NK-92 (cell line): Measurements from ENCODE around the gene ZACN.
"Not testable (repeated sequence)": the region's sequence is repeated elsewhere in the genome, so short reads cannot be mapped to it uniquely, and the experiment has no call there.

Experiments
- DNase-seq: peaks from one replicate; lab custom pipeline; 2025; ENCODE audit not compliant: unreplicated experiment; lab: John Stamatoyannopoulos, UW

The ZACN gene

GRCh38 chr17:76078860-76079534 lies at the start of gene ZACN:
ZACN (plus strand) TSS chr17:76079182; CDS start chr17:76079265, 83 bp downstream.
- DNase-seq = no peak

DNA sequence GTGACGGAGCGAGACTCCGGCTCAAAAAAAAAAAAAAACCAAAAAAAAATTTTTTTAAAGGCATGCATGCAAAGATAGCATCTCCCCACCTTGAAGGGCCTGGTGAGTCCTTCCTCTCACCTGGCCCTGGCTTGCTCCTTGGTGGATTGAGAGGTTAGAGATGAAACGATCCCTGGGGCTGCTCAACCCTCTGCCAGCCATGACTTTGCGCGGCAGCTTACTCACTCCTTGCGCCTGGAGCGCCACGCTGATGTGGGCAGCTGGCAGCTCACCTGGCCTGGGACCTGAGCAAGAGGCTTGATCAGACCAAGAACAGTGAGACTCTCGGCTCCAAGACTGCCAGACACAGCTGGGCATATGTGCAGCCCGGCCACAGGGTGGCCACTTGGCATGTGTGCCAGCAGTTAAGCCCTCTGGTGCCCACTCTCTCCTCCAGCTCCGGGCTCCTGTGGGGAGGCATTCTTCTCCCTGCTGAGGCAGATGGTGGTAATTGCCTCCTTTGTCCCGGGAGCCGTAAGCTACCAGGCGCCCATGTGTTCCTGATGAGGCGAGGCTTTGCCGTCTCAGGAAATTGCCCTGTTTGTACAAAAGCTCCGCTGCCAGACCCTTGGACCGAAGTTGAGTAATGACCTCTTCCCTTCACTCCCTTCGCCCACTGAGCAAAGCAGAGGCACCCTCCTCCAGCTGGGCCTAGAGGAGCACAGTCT lies 46.8 kb upstream of the ZACN start:
- no peak for DNase-seq

DNA sequence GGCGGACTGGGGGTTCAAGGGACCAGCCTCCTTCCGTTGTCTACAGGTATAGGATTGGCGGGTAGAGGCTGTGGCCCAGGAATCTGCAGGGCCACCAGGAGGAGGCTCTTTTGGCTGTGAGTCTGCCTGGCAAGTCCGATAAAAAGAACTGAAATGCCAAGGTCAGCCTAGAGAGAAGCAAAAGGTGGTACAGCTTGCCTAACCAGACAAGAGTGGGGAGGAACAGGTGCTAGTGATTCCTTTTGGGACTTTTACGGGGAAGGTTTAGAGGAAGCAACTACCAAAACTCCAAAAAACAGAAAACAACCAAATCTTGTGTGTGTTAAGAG lies 46.2 kb upstream of the ZACN start:
- no peak for DNase-seq

DNA sequence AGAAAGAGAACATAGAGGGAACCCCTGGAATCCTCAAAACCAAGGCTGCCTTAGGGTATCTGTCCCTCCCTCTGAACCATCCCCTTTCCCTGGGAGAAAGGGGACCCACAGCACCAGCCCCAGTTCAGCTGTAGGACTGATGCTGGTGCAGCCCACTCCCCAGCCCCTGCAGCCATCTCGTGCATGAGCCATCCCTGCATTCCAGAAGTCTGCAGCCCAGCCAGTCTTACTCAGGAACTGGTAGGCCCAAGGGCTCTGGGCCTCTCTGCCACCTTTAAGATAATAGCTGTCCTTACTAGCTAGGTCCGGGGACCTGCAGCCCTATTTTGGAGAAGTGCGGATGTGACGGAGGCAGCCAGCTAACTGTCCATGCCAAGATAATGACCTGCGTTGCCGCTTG lies 45.8 kb upstream of the ZACN start:
- no peak for DNase-seq

- no peak for DNase-seq
Observed at GRCh38 chr17:76034428-76035350, 44.3 kb upstream of the ZACN start.

GRCh38 chr17:76036497-76037261 lies 42.3 kb upstream of the ZACN start:
- no peak for DNase-seq

GRCh38 chr17:76038050-76038449 lies 40.9 kb upstream of the ZACN start:
- DNase-seq = no peak

- no peak for DNase-seq
Observed at GRCh38 chr17:76039121-76039520, 39.9 kb upstream of the ZACN start.

DNA sequence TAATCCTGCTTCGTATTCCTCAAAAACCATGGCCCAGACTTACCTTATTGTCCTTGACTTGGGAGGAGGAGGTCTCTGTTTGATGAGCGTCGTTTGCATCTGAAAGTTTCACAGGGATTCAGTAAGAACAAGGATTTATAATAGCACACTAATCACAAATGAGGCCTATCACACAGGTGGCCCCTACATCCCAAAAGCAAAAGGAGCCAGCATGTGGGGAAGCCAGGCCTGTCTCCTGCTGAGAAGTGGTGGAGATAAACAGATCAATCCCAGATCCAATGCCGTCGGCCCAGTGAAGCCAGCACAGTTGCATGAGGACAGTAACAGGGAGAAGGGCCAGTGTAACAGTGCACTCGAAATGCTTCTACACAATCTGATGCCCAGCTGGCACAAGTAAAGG lies 38.6 kb upstream of the ZACN start:
- DNase-seq = no peak

- not testable (repeated sequence) for DNase-seq
Observed at GRCh38 chr17:76042868-76043267, 36.1 kb upstream of the ZACN start.

DNA sequence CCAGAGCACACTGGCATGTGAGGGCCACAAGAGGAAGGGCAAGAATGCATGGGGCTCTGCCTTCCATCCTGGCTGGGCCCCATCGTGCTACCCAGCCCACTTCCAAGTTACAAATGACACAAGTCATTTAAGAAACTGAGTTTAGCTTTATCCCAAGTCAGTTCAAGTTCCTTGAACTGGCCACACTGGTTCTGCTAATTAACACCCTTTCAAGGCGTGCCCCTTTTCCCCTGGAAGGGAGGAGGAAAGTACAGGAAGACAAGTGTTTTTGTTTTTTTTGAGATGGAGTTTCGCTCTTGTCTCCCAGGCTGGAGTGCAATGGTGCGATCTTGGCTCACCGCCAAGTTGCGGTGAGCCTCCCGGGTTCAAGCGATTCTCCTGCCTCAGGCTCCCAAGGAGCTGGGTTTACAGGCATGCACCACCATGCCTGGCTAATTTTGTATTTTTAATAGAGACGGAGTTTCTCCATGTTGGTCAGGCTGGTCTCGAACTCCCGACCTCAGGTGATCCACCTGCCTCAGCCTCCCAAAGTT lies 34.4 kb upstream of the ZACN start:
- not testable (repeated sequence) for DNase-seq

DNA sequence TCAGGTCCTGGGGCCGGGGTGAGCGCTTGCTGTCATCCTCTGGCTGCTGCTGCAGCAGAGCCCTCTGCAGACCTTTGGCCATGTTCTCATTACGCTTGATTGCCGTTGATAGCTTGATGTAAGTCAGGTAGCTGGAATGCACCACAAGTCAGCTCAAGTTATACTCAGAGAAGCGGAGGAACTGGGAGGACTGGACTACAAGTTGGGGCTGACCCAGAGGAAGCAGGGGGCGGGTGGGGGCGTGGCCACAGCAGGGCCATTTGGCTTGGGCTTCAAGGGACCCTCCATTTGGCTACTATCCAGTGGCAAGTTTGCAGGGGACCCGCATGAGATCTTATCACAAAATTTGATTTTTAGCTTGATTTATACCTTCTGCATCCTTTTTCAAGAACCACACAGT lies 32.9 kb upstream of the ZACN start:
- DNase-seq = no peak

DNA sequence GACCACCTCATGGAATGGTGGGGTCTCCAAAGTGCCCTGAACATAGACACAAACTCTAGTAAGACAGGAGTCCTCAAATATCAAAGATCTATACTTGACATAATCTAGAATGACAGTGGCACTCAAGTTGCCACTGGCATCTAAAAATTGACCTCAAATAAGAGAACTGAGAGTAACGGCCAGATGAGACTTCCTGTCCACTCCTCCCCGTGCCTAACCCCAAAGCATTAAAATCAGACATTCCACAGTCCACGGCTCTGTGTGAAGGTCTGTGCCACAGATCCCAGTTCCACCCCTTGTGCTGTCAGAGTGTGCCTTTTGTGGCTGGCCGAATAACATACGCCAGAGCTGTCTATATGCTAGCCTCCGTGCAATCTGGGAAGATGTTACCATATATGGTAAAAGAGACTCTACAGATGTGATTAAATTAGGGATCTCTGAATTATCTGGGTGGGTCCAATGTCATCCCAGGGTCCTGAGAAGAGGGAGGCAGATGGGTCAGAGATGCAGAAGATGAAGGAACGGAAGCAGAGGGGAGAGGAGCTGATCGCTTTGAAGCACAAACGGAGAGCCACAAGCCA lies 30.9 kb upstream of the ZACN start:
- DNase-seq = no peak

- no peak for DNase-seq
Observed at GRCh38 chr17:76048711-76049110, 30.3 kb upstream of the ZACN start.

- no peak for DNase-seq
Observed at GRCh38 chr17:76049239-76049638, 29.7 kb upstream of the ZACN start.

DNA sequence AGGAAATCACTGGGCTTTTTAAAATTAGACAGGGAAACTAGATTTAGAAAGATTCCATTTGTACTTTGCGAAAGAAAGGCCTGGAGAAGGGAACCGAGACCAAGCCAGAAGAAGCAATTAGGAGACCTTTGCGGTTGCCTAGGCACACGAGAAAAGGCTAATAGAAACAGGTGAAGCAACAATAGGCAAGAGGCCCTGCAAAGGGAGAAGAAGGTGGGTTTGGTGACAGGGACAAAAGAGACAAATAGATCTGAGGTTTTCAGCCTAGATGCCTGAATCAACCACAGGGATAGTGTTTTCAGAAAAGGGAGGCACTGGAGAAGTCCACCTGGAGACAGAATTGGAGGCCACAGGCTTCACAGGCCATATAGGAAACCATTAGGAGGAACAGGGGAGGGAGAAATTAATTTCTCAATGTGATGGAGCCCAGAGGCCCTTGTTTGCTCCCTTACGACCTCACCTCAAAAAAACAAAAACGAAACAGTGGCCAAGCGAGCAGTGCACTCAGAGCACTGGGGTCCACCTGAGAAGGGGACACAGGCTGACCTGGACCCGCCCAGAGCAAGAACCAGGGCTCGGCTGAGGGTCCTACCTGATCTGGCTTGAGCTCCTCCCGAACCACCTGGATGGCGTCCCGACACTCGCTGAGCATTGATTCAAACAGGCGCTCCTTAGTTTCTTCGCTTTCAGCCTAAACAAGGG lies 29.0 kb upstream of the ZACN start:
- no peak for DNase-seq

DNA sequence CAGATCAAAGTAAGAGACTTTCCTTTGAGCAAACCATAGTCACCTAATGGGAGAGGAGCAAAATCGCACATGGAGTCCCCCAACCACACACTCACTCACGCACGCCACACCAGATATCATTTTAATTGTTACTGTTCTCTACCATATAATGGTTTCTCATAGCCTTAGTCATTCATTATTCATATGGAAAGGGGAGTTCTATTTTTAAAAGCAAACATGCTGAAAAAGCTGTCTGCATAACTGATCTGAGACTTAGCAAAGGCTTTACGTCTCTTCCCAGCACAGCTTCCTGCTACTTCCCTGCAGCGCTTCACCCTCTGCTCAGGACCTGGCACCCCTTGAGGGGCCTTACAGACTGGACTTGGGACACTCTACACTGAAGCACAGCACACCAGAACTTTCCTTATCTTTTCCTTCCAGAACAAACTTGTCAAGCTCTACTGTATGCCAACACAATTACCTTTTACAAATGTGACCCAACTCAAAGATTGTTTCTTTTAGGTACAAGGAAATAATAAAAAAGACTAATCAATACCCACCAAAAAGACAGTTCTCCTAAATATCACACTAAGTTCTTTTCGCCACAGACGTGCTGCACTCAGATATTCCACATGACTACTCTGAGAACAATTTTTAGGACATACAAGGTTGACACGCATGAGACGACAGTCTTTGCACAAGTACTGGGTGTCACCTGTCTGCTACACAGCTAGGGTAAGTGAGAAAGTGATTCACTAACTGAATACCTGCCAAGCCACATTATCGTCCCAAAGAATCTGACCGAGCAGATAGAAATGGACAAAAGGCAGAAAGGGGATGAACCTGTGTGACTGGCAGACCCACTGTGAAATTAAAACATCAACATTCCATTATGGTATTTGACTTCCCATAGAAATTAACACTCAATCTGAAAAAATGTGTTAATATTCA lies 28.2 kb upstream of the ZACN start:
- DNase-seq = no peak

GRCh38 chr17:76051561-76051960 lies 27.4 kb upstream of the ZACN start:
- no peak for DNase-seq
